ENCODE measurements around the gene NUP85. TPM values are rescaled to one million over a fixed set of nuclear protein-coding genes. Genes with fewer than 3 reads are reported as not detected.

NUP85 gene
- total and polyA plus RNA-seq, 2 of the 4 experiments (the other 2 are of a cell fraction), result 29.4 to 54.4 TPM

DNA sequence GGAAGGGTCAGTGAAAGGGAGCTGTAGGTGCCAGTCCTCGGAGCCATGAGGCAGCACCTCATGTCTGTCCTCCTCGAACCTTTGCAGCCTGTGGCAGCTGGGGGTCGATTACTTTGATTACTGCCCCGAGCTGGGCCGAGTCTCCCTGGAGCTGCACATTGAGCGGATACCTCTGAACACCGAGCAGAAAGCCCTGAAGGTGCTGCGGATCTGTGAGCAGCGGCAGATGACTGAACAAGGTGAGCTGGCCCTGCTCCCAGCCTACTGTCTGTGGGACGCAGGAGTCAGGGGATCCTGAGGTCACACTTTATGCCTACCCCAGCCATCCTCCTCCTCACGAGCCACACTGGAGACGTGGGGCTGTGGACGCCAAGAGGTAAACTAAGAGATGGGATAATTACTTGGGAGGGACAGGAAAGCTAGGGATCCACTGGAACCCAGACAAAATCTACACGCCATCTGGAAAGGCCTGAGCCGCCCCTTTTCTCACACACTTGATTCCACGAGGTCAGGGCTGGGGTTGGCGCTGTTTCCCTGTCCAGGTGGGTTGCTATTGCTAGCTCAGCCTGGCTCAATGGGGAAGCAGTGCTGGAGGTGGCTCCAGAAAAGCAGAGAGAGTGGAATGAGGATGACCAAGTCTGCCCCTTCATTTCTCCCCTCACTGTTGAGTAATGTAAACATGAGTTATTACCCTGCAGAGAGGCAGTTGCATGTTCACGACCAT, 26.4 kb downstream of the NUP85 start:
- peaks cover 62% of the 10 kb centered on the region for H3K36me3 ChIP-seq (ENCODE audit: control insufficient read depth, insufficient read depth, low read length)
- no peak overlapping the region for H2AFZ ChIP-seq (replicated peaks; ENCODE audit: low read length, poor library complexity)
- DNase-seq, result no peak
- TF ChIP-seq MXI1 (IDR thresholded peaks at IDR 0.05; ENCODE audit: borderline replicate concordance, low read depth, low read length) (no peak), RFX5 (IDR thresholded peaks at IDR 0.05; ENCODE audit: low read depth, low read length) (no peak), ELK1 (IDR thresholded peaks at IDR 0.05; ENCODE audit: borderline replicate concordance, low read depth, low read length) (no peak), MAFK (IDR thresholded peaks at IDR 0.05; ENCODE audit: low read depth, low read length) (no peak), RAD21 (IDR thresholded peaks at IDR 0.05; ENCODE audit: low read length) (no peak), CEBPB (IDR thresholded peaks at IDR 0.05; ENCODE audit: low read depth, low read length) (no peak), FOS (IDR thresholded peaks at IDR 0.05; ENCODE audit: low read depth, low read length) (no peak), CTCF (conservative IDR thresholded peaks at IDR 0.05; ENCODE audit: low read depth, low read length) (no peak), NFE2L2 (IDR thresholded peaks at IDR 0.05; ENCODE audit: low read depth, low read length) (no peak), SMC3 (IDR thresholded peaks at IDR 0.05; ENCODE audit: low read depth, low read length) (no peak), BHLHE40 (IDR thresholded peaks at IDR 0.05; ENCODE audit: low read depth, low read length) (no peak), MAZ (IDR thresholded peaks at IDR 0.05; ENCODE audit: borderline replicate concordance, low read depth, low read length) (no peak), CHD1 (IDR thresholded peaks at IDR 0.05; ENCODE audit: low read depth, low read length) (no peak), RCOR1 (IDR thresholded peaks at IDR 0.05; ENCODE audit: insufficient replicate concordance, low read length) (no peak)
- TF ChIP-seq, protein P1, sequence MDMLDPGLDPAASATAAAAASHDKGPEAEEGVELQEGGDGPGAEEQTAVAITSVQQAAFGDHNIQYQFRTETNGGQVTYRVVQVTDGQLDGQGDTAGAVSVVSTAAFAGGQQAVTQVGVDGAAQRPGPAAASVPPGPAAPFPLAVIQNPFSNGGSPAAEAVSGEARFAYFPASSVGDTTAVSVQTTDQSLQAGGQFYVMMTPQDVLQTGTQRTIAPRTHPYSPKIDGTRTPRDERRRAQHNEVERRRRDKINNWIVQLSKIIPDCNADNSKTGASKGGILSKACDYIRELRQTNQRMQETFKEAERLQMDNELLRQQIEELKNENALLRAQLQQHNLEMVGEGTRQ (IDR thresholded peaks at IDR 0.05; ENCODE audit: low read depth, low read length), result no peak
- H3K27me3 ChIP-seq (ENCODE audit: control insufficient read depth, insufficient read depth, low read length), result no peaks in the 10 kb centered on the region
- ChIA-PET POLR2A (ENCODE audit: unreplicated experiment) (no interaction called here), CTCF (interaction anchor here (1.3 kb wide), 1 partner anchor 9 kb away, joined by 5 read pairs; no protein-coding TSS in a partner anchor)
- in situ Hi-C loops (cut with MboI; ENCODE audit: low sequenced_read_pairs), result no loop called here
- H3K4ac ChIP-seq (ENCODE audit: low read depth, low read length), result no peak overlapping the region
- no peak overlapping the region for H2BK120ac ChIP-seq (ENCODE audit: low read depth, low read length)
- no peak overlapping the region for H2AK9ac ChIP-seq (replicated peaks; ENCODE audit: low read depth, low read length, poor library complexity)
- no peak overlapping the region for H2AK5ac ChIP-seq (ENCODE audit: low read depth, low read length)
- no peak overlapping the region for H3K56ac ChIP-seq (ENCODE audit: extremely low read depth, insufficient read depth, low read length)
- no peak overlapping the region for H2BK5ac ChIP-seq (ENCODE audit: low read depth, low read length, poor library complexity, severe bottlenecking)
- H4K91ac ChIP-seq (ENCODE audit: insufficient read depth, low read depth, low read length), result no peak overlapping the region
- no peak overlapping the region for H3K4me2 ChIP-seq (ENCODE audit: low read depth, low read length)
- H3K9me1 ChIP-seq (ENCODE audit: insufficient read depth, low read length), result no peaks in the 10 kb centered on the region
- no peak overlapping the region for H3K23ac ChIP-seq (ENCODE audit: low read depth, low read length)
- no peak overlapping the region for H3K18ac ChIP-seq (ENCODE audit: low read depth, low read length)
- no TSS peak for BruUV-seq (replicated peaks)
- H4K5ac ChIP-seq (ENCODE audit: low read depth, low read length), result no peak overlapping the region
- intact Hi-C loops (cut with micrococcal nuclease), result no loop called here
- H2BK15ac ChIP-seq (ENCODE audit: low read depth, low read length), result no peak overlapping the region
- 89% methylated on average over 6 of the region's 18 CpGs; no CpG with 5 or more reads in 1 of the 2 experiments for WGBS, 2 experiments (ENCODE audit: extremely low coverage in 2 of 2, insufficient read length in 1 of 2)
- H3K9me3 ChIP-seq (ENCODE audit: control insufficient read depth, insufficient read depth, low read length), result no peaks in the 10 kb centered on the region
- H3K14ac ChIP-seq (replicated peaks; ENCODE audit: low read depth, low read length), result no peak overlapping the region
- H3K4me3 ChIP-seq (ENCODE audit: insufficient read depth, low read depth, low read length), result no peak overlapping the region
- no peak overlapping the region for H3K27ac ChIP-seq (ENCODE audit: insufficient read depth, low read length)
- H3K79me1 ChIP-seq (ENCODE audit: low read depth in 1 of 2, low read length in 2 of 2), result peaks cover 2 to 10% of the 10 kb centered on the region in 2 experiments; a peak in 2 of 4 replicates
- no peak for ATAC-seq (ENCODE audit: low read depth)
- no peak overlapping the region for H4K8ac ChIP-seq (ENCODE audit: low read depth in 2 of 2, low read length in 2 of 2)
- dilution Hi-C loops (cut with HindIII; ENCODE audit: low sequenced_read_pairs, unreplicated experiment), result no loop called here
- H2BK20ac ChIP-seq (ENCODE audit: low read depth, low read length), result no peak overlapping the region
- no peaks in the 10 kb centered on the region for H3K4me1 ChIP-seq (ENCODE audit: control insufficient read depth, insufficient read depth, low read length)
- H4K20me1 ChIP-seq (ENCODE audit: insufficient read depth, low read length), result no peaks in the 10 kb centered on the region
- no peak overlapping the region for H3K9ac ChIP-seq (ENCODE audit: low read depth, low read length)
